K562 (cell line): Measurements from ENCODE around the gene LGR6. TPM values are rescaled to one million over a fixed set of nuclear protein-coding genes. Genes with fewer than 3 reads are reported as not detected.

Experiments used
- CBX2 ChIP-seq: fragments of 200-600 bp; sonication (generic); IDR thresholded peaks from one replicate; pipeline ENCODE4 v1.6.1; 2012; ENCODE audit warnings: mild to moderate bottlenecking, low read length, inconsistent platforms; ENCODE audit not compliant: insufficient read depth, poor library complexity, severe bottlenecking
- GTF2A2 ChIP-seq: IDR thresholded peaks from 2 replicates; pipeline ENCODE4 v1.6.1; 2016; ENCODE audit warnings: mild to moderate bottlenecking, missing genetic modification characterization, missing compliant biosample characterization
- GTF3C2 ChIP-seq: IDR thresholded peaks from 3 replicates; pipeline ENCODE4 v1.6.1; 2011; ENCODE audit warnings: borderline replicate concordance, mild to moderate bottlenecking, moderate library complexity; ENCODE audit not compliant: insufficient read length; ENCODE audit errors: extremely low read depth
- HMGN3 ChIP-seq: IDR thresholded peaks from 2 replicates; pipeline ENCODE4 v1.6.1; 2011; ENCODE audit warnings: borderline replicate concordance, low read depth, mild to moderate bottlenecking, mixed read lengths, low read length; ENCODE audit not compliant: insufficient read length; ENCODE audit errors: extremely low read depth
- SMARCA4 ChIP-seq: fragments of 450-650 bp; IDR thresholded peaks from 2 replicates; pipeline ENCODE4 v1.6.1; 2016
- TSHZ1 ChIP-seq: fragments of 250-450 bp; sonication (Bioruptor Pico); IDR thresholded peaks from 2 replicates; pipeline ENCODE4 v1.4.0; 2020; ENCODE audit warnings: mild to moderate bottlenecking, moderate library complexity
- ZBTB7A ChIP-seq: IDR thresholded peaks from 2 replicates; pipeline ENCODE4 v1.6.1; 2011; ENCODE audit warnings: low read depth, mild to moderate bottlenecking, low read length, moderate library complexity, borderline replicate concordance; ENCODE audit not compliant: control insufficient read depth
- polyA plus RNA-seq, 8 experiments: library from polyadenylated mRNA; depleted of rRNA in 4 of 8; stranded (reverse) in 5 of 8; unstranded in 3 of 8; fragments of >200 nt; fragmentation: Nextera tagmentation in 2 of 8; fragmentation: Illumina TruSeq in 1 of 8; extraction: Ambion mirVana in 2 of 8; extraction: Trizol in 1 of 8; gene quantifications; 2 replicates each; pipeline versions ENCODE4 v1.2.1 to v1.2.3, GENCODE V29; 2011 to 2014; ENCODE audit warnings: inconsistent platforms in 1 of 8, missing spikeins in 1 of 8
- total RNA-seq, 7 experiments: library from RNA; depleted of rRNA in 6 of 7; stranded (reverse); fragments of >200 nt in 6 of 7; fragmentation: Illumina TruSeq in 2 of 7; extraction: Trizol in 2 of 7; gene quantifications; 2 replicates each; pipeline versions ENCODE4 v1.2.1 to v1.2.3, GENCODE V29; 2011 to 2021; ENCODE audit warnings: low replicate concordance in 1 of 7
- TF ChIP-seq, protein P1 (sequence below): sonication (generic); formaldehyde crosslinking; IDR thresholded peaks from 2 replicates; pipeline ENCODE4 v1.8.1; 2023; ENCODE audit warnings: missing genetic modification reagents, mild to moderate bottlenecking, borderline replicate concordance
- TF ChIP-seq, protein P2 (sequence below): fragments of 250-450 bp; sonication (Bioruptor Pico); IDR thresholded peaks from 2 replicates; pipeline ENCODE4 v1.8.0; 2022; ENCODE audit warnings: moderate library complexity, mild to moderate bottlenecking, inconsistent platforms
- TF ChIP-seq, protein P3 (sequence below): fragments of 250-450 bp; sonication (Bioruptor Pico); IDR thresholded peaks from 2 replicates; pipeline ENCODE4 v1.8.0; 2022; ENCODE audit warnings: moderate library complexity, mild to moderate bottlenecking, inconsistent platforms

The LGR6 gene
- total and polyA plus RNA-seq, 9 of the 15 experiments (the other 6 are each of a cell fraction or from before 2014, with no cell fraction given) = 0.01 to 0.54 (median 0.17) TPM; not detected in 1

- TF ChIP-seq GTF2A2 (no peak; the same call in 1 of the 2 replicates), CBX2 (no peak), ZBTB7A (peak; percentile 66; the same call in 1 of the 2 replicates), GTF3C2 (no peak), SMARCA4 (peak; percentile 70), TSHZ1 (CRISPR knock-in tag) (no peak), HMGN3 (no peak)
- TF ChIP-seq, protein P1, sequence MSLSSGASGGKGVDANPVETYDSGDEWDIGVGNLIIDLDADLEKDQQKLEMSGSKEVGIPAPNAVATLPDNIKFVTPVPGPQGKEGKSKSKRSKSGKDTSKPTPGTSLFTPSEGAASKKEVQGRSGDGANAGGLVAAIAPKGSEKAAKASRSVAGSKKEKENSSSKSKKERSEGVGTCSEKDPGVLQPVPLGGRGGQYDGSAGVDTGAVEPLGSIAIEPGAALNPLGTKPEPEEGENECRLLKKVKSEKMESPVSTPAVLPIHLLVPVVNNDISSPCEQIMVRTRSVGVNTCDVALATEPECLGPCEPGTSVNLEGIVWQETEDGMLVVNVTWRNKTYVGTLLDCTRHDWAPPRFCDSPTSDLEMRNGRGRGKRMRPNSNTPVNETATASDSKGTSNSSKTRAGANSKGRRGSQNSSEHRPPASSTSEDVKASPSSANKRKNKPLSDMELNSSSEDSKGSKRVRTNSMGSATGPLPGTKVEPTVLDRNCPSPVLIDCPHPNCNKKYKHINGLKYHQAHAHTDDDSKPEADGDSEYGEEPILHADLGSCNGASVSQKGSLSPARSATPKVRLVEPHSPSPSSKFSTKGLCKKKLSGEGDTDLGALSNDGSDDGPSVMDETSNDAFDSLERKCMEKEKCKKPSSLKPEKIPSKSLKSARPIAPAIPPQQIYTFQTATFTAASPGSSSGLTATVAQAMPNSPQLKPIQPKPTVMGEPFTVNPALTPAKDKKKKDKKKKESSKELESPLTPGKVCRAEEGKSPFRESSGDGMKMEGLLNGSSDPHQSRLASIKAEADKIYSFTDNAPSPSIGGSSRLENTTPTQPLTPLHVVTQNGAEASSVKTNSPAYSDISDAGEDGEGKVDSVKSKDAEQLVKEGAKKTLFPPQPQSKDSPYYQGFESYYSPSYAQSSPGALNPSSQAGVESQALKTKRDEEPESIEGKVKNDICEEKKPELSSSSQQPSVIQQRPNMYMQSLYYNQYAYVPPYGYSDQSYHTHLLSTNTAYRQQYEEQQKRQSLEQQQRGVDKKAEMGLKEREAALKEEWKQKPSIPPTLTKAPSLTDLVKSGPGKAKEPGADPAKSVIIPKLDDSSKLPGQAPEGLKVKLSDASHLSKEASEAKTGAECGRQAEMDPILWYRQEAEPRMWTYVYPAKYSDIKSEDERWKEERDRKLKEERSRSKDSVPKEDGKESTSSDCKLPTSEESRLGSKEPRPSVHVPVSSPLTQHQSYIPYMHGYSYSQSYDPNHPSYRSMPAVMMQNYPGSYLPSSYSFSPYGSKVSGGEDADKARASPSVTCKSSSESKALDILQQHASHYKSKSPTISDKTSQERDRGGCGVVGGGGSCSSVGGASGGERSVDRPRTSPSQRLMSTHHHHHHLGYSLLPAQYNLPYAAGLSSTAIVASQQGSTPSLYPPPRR (CRISPR knock-in tag) = no peak
- TF ChIP-seq, protein P2, sequence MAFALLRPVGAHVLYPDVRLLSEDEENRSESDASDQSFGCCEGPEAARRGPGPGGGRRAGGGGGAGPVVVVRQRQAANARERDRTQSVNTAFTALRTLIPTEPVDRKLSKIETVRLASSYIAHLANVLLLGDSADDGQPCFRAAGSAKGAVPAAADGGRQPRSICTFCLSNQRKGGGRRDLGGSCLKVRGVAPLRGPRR (CRISPR knock-in tag) = no peak
- TF ChIP-seq, protein P3, sequence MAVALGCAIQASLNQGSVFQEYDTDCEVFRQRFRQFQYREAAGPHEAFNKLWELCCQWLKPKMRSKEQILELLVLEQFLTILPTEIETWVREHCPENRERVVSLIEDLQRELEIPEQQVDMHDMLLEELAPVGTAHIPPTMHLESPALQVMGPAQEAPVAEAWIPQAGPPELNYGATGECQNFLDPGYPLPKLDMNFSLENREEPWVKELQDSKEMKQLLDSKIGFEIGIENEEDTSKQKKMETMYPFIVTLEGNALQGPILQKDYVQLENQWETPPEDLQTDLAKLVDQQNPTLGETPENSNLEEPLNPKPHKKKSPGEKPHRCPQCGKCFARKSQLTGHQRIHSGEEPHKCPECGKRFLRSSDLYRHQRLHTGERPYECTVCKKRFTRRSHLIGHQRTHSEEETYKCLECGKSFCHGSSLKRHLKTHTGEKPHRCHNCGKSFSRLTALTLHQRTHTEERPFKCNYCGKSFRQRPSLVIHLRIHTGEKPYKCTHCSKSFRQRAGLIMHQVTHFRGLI (CRISPR knock-in tag) = no peak
Measured at GRCh38 chr1:202164271-202165037, 29.1 kb upstream of the LGR6 start (continued).
